CD4-positive, alpha-beta T cell (primary cell): ENCODE data around the gene DPYSL4. TPM values are rescaled to one million over a fixed set of nuclear protein-coding genes. Genes with fewer than 3 reads are reported as not detected.
"Not testable (repeated sequence)": the region's sequence is repeated elsewhere in the genome, so short reads cannot be mapped to it uniquely, and the experiment has no call there.

Source experiments
- ATAC-seq: fragments of 200-7000 bp; cut with Tn5 transposase; one replicate; pipeline ENCODE4 v1.10.0; 2022; ENCODE audit warnings: mild to moderate bottlenecking; ENCODE audit not compliant: poor library complexity
- CTCF ChIA-PET: fragments of 350-600 bp; sonication (Branson Sonifier 250); formaldehyde crosslinking; loops from one replicate; lab custom pipeline; 2021; ENCODE audit warnings: antibody characterized with exemption, inconsistent platforms; lab: Charles Lee
- POLR2A ChIA-PET: fragments of 350-600 bp; sonication (Branson Sonifier 250); formaldehyde crosslinking; loops from one replicate; lab custom pipeline; 2021; ENCODE audit warnings: antibody characterized with exemption, inconsistent platforms; lab: Charles Lee
- DNase-seq, 14 experiments: peaks; one replicate each; pipeline ENCODE4 v3.0.0-alpha.2; 2013 to 2020; ENCODE audit warnings: mixed read lengths in 2 of 14
- H3K27ac ChIP-seq, 2 donors: one replicate each; pipeline versions ENCODE4 v1.5.1 to v1.7.0; 2013; ENCODE audit warnings: low read length in 2 of 2, low read depth in 1 of 2, mild to moderate bottlenecking in 1 of 2
- H3K27me3 ChIP-seq, 2 experiments: 1 replicate in 1 of 2; 2 replicates in 1 of 2; pipeline versions ENCODE4 v1.6.1 to v1.7.0; 2013; ENCODE audit warnings: low read length in 2 of 2, control low read depth in 1 of 2, mild to moderate bottlenecking in 1 of 2, moderate library complexity in 1 of 2; ENCODE audit not compliant: insufficient read depth in 2 of 2, control insufficient read depth in 1 of 2
- H3K36me3 ChIP-seq: one replicate; pipeline ENCODE4 v1.6.1; 2013; ENCODE audit warnings: low read length, control low read depth; ENCODE audit not compliant: insufficient read depth
- H3K4me1 ChIP-seq: one replicate; pipeline ENCODE4 v1.6.1; 2013; ENCODE audit warnings: low read length, control low read depth; ENCODE audit not compliant: insufficient read depth
- H3K4me3 ChIP-seq: one replicate; pipeline ENCODE4 v1.5.1; 2013; ENCODE audit warnings: mild to moderate bottlenecking, low read length, moderate library complexity
- H3K9me3 ChIP-seq, 2 experiments: 1 replicate in 1 of 2; 2 replicates in 1 of 2; pipeline versions ENCODE4 v1.6.1 to v1.7.0; 2013; ENCODE audit warnings: low read length in 2 of 2, mild to moderate bottlenecking in 2 of 2, control low read depth in 1 of 2, moderate library complexity in 1 of 2; ENCODE audit not compliant: control insufficient read depth in 1 of 2, insufficient read depth in 1 of 2
- H3K27ac Mint-ChIP-seq: one replicate; pipeline ENCODE4 v1.8.0; 2020; ENCODE audit warnings: mixed read lengths
- H3K27me3 Mint-ChIP-seq: one replicate; pipeline ENCODE4 v1.8.0; 2021; ENCODE audit warnings: mixed read lengths
- H3K36me3 Mint-ChIP-seq: one replicate; pipeline ENCODE4 v1.8.0; 2021; ENCODE audit warnings: low read depth, mixed read lengths
- H3K4me1 Mint-ChIP-seq: one replicate; pipeline ENCODE4 v1.8.0; 2021; ENCODE audit warnings: low read depth, mixed read lengths
- H3K4me3 Mint-ChIP-seq: one replicate; pipeline ENCODE4 v1.8.0; 2020; ENCODE audit warnings: mild to moderate bottlenecking, mixed read lengths
- H3K9me3 Mint-ChIP-seq: one replicate; pipeline ENCODE4 v1.8.0; 2020; ENCODE audit warnings: mixed read lengths
- intact Hi-C, 2 experiments: fragments of 100-400 bp; cut with DNase I in 1 of 2; cut with micrococcal nuclease in 1 of 2; formaldehyde crosslinking; loops; one replicate each; pipeline versions ENCODE4 v1.15.1 to v1.9.0; 2023 to 2025; cut with DNase I, micrococcal nuclease
- total RNA-seq, 174 experiments: library from RNA in 2 of 174; stranded (reverse) in 2 of 174; gene quantifications; one replicate each; pipeline ENCODE4 v1.2.3 and lab custom pipeline; 2021 to 2026
- TF ChIP-seq, protein P1 (sequence below): fragments of 200-600 bp; IDR thresholded peaks from one replicate; pipeline ENCODE4 v1.8.0; 2022; ENCODE audit warnings: antibody characterized with exemption, mild to moderate bottlenecking

DPYSL4 gene
- total RNA-seq, 2 experiments from 2014 or later: 0.64 to 0.96 TPM

GRCh38 chr10:132157101-132157500, 29.6 kb upstream of the DPYSL4 start:
- TF ChIP-seq, protein P1, sequence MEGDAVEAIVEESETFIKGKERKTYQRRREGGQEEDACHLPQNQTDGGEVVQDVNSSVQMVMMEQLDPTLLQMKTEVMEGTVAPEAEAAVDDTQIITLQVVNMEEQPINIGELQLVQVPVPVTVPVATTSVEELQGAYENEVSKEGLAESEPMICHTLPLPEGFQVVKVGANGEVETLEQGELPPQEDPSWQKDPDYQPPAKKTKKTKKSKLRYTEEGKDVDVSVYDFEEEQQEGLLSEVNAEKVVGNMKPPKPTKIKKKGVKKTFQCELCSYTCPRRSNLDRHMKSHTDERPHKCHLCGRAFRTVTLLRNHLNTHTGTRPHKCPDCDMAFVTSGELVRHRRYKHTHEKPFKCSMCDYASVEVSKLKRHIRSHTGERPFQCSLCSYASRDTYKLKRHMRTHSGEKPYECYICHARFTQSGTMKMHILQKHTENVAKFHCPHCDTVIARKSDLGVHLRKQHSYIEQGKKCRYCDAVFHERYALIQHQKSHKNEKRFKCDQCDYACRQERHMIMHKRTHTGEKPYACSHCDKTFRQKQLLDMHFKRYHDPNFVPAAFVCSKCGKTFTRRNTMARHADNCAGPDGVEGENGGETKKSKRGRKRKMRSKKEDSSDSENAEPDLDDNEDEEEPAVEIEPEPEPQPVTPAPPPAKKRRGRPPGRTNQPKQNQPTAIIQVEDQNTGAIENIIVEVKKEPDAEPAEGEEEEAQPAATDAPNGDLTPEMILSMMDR: no peak
- H3K36me3 ChIP-seq: no peaks in the 10 kb centered on the region
- H3K9me3 Mint-ChIP-seq: no peaks in the 10 kb centered on the region
- peaks cover 25% of the 10 kb centered on the region for H3K4me1 ChIP-seq
- peaks cover 16% of the 10 kb centered on the region for H3K4me1 Mint-ChIP-seq
- peaks cover 0 to 20% of the 10 kb centered on the region in 2 experiments for H3K9me3 ChIP-seq
- ChIA-PET CTCF (no interaction called here), POLR2A (no interaction called here)
- intact Hi-C loops: loop anchor here in 1 of 2 experiments (5.0 to 10.0 kb wide), 3 partner anchors 175 to 298 kb away; partner anchors contain the start of gene LRRC27
- H3K27ac Mint-ChIP-seq: peak overlapping the region; percentile 88
- H3K27ac ChIP-seq: no peak overlapping the region
- no peak overlapping the region for H3K4me3 ChIP-seq
- no peaks in the 10 kb centered on the region for H3K27me3 Mint-ChIP-seq
- DNase-seq (no peak), ATAC-seq (no peak)
- no peaks in the 10 kb centered on the region for H3K36me3 Mint-ChIP-seq
- no peak overlapping the region for H3K4me3 Mint-ChIP-seq
- no peaks in the 10 kb centered on the region for H3K27me3 ChIP-seq

DNA sequence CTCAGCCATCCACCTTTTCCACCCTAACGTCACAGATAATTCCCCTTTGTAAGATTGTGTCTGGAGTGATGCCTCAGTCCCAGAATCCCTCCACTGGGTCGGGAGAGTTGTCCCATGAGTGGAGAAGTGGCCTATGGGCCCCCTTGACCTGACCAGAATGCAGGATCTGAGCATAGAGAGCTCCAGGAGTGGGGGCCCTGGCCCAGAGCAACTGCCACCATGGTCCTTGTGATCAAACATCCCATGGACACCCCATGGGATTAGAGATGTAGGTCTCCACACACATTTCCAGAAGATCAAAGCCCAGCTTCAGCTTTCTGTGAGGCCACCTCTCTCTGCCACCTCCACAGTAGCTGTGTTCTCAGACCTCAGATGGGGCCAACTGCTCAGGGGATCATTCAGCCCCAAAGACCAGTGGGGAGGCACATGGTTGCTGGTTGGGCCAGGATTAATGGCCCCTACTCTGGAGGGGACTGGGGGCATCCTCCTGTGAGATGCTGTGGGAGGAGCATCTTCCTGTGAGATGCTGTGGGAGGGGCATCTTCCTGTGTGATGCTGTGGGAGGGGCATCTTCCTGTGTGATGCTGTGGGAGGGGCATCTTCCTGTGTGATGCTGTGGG, 28.5 kb upstream of the DPYSL4 start:
- Mint-ChIP-seq H3K27me3 (no peaks in the 10 kb centered on the region), H3K36me3 (no peaks in the 10 kb centered on the region), H3K4me1 (peaks cover 25% of the 10 kb centered on the region), H3K27ac (peak overlapping the region; percentile 88), H3K4me3 (no peak overlapping the region), H3K9me3 (no peaks in the 10 kb centered on the region)
- TF ChIP-seq, protein P1: no peak
- H3K4me1 ChIP-seq: peaks cover 37% of the 10 kb centered on the region
- H3K27me3 ChIP-seq: no peaks in the 10 kb centered on the region
- H3K27ac ChIP-seq: peak overlapping the region in 1 of 2 donors; percentile 87
- intact Hi-C loops: loop anchor here in 1 of 2 experiments (5.0 to 10.0 kb wide), 3 partner anchors 174 to 297 kb away; partner anchors contain the start of gene LRRC27
- peaks cover 0 to 24% of the 10 kb centered on the region in 2 experiments for H3K9me3 ChIP-seq
- CTCF ChIA-PET: no interaction called here
- POLR2A ChIA-PET: no interaction called here
- no peak overlapping the region for H3K4me3 ChIP-seq
- no peaks in the 10 kb centered on the region for H3K36me3 ChIP-seq
- ATAC-seq (peak; percentile 42), DNase-seq (peak in 8 of 14 experiments; percentile 23 to 81 (median 52))

DNA sequence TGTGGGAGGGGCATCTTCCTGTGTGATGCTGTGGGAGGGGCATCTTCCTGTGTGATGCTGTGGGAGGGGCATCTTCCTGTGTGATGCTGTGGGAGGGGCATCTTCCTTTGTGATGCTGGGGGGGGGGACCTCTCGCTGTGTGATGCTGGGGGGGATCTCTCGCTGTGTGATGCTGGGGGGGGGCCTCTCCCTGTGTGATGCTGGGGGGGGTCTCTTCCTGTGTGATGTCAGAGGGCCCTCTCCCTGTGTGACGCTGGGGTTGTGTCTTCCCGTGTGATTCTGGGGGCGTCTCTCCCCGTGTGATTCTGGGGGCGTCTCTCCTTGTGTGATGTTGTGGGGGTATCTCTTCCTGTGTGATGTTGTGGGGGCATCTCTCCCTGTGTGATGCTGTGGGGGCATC, 27.9 kb upstream of the DPYSL4 start:
- H3K27me3 ChIP-seq: no peaks in the 10 kb centered on the region
- intact Hi-C loops: loop anchor here in 1 of 2 experiments (5.0 to 10.0 kb wide), 3 partner anchors 173 to 296 kb away; partner anchors contain the start of gene LRRC27
- H3K4me3 ChIP-seq: no peak overlapping the region
- H3K9me3 Mint-ChIP-seq: no peaks in the 10 kb centered on the region
- DNase-seq (peak in 7 of 14 experiments; percentile 13 to 90 (median 56)), ATAC-seq (peak; percentile 6)
- no peaks in the 10 kb centered on the region for H3K36me3 ChIP-seq
- no peaks in the 10 kb centered on the region for H3K36me3 Mint-ChIP-seq
- H3K4me1 ChIP-seq: peaks cover 40% of the 10 kb centered on the region
- ChIA-PET POLR2A (no interaction called here), CTCF (no interaction called here)
- H3K4me3 Mint-ChIP-seq: no peak overlapping the region
- peak overlapping the region; percentile 88 for H3K27ac Mint-ChIP-seq
- TF ChIP-seq, protein P1: no peak
- H3K27ac ChIP-seq: peak overlapping the region; percentile 89 to 96
- H3K4me1 Mint-ChIP-seq: peaks cover 31% of the 10 kb centered on the region
- H3K9me3 ChIP-seq: peaks cover 0 to 27% of the 10 kb centered on the region in 2 experiments
- H3K27me3 Mint-ChIP-seq: no peaks in the 10 kb centered on the region

DNA sequence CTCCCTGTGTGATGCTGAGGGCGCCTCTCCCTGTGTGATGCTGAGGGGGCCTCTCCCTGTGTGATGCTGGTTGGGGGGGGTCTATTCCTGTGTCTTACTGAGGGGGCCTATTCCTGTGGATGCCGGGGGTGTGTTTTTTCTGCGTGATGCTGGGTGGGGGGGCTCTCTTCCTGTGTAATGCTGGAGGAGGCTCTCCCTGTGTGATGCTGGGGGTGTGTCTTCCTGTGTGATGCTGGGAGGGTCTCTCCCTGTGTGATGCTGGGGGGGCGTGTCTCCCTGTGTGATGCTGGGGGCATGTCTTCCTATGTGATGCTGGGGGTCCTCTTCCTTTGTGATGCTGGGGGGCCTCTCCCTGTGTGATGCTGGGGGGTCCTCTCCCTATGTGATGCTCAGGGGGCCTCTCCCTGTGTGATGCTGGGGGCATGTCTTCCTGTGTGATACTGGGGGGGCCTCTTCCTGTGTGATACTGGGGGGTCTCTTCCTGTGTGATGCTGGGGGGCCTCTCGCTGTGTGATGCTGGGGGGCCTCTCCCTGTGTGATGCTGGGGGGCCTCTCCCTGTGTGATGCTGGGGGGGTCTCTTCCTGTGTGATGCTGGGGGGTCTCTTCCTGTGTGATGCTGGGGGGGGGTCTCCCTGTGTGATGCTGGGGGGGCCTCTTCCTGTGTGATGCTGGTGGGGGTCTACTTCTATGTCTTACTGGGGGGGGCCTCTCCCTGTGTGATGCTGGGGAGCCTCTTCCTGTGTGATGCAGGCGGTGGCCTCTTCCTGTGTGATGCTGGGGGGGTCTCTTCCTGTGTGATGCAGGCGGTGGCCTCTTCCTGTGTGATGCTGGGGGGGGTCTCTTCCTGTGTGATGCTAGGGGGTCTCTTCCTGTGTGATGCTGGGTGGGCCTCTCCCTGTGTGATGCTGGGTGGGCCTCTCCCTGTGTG, 27.2 kb upstream of the DPYSL4 start:
- CTCF ChIA-PET: not testable (repeated sequence)
- H3K27ac Mint-ChIP-seq: peak overlapping the region; percentile 88
- H3K27ac ChIP-seq: peak overlapping the region; percentile 89 to 96

More for the DNA sequence above, 27.2 kb upstream of the DPYSL4 start:
- peak; percentile 45 for ATAC-seq
- H3K9me3 Mint-ChIP-seq, POLR2A ChIA-PET, H3K4me3 ChIP-seq, H3K27me3 Mint-ChIP-seq, H3K36me3 Mint-ChIP-seq, H3K27me3 ChIP-seq, H3K4me3 Mint-ChIP-seq, H3K36me3 ChIP-seq: not testable (repeated sequence)
- H3K4me1 Mint-ChIP-seq: peaks cover 36% of the 10 kb centered on the region
- DNase-seq: peak in 7 of 14 experiments; percentile 25 to 86 (median 71)
- Histone ChIP-seq H3K4me1 (peaks cover 40% of the 10 kb centered on the region), H3K9me3 (peaks cover 0 to 27% of the 10 kb centered on the region in 2 experiments)
- intact Hi-C loops: loop anchor here in 1 of 2 experiments (5.0 to 10.0 kb wide), 3 partner anchors 173 to 295 kb away; partner anchors contain the start of gene LRRC27
